Duodenal mucosa (tissue), 2 donors: ENCODE results near the gene SCN8A.
A peak's percentile ranks its signal among the peaks of the same experiment; 100 is the strongest.

Source experiments
- H3K27ac ChIP-seq: one replicate; pipeline ENCODE4 v1.7.0; 2013; ENCODE audit warnings: low read depth, low read length
- H3K27me3 ChIP-seq, 2 donors: one replicate each; pipeline ENCODE4 v1.7.0; 2013; ENCODE audit warnings: low read length in 2 of 2, control low read depth in 1 of 2; ENCODE audit not compliant: insufficient read depth in 2 of 2, control insufficient read depth in 1 of 2
- H3K36me3 ChIP-seq, 2 donors: one replicate each; pipeline ENCODE4 v1.7.0; 2013; ENCODE audit warnings: low read length in 2 of 2, control low read depth in 1 of 2; ENCODE audit not compliant: insufficient read depth in 2 of 2, control insufficient read depth in 1 of 2
- H3K4me1 ChIP-seq, 2 donors: one replicate each; pipeline ENCODE4 v1.7.0; 2013; ENCODE audit warnings: low read length in 2 of 2, control low read depth in 1 of 2; ENCODE audit not compliant: insufficient read depth in 2 of 2, control insufficient read depth in 1 of 2
- H3K4me3 ChIP-seq, 2 donors: one replicate each; pipeline ENCODE4 v1.7.0; 2013; ENCODE audit warnings: low read length in 2 of 2, low read depth in 1 of 2
- H3K9ac ChIP-seq, 2 donors: one replicate each; pipeline ENCODE4 v1.7.0; 2013; ENCODE audit warnings: low read length in 2 of 2, low read depth in 1 of 2
- H3K9me3 ChIP-seq, 2 donors: one replicate each; pipeline ENCODE4 v1.7.0; 2013; ENCODE audit warnings: low read length in 2 of 2, control low read depth in 1 of 2; ENCODE audit not compliant: control insufficient read depth in 1 of 2

Gene SCN8A

GRCh38 chr12:51814311-51815088 lies 223.5 kb downstream of the SCN8A start:
- Histone ChIP-seq H3K4me3 (peak overlapping the region; percentile 40 to 68), H3K9me3 (no peaks in the 10 kb centered on the region), H3K9ac (peak overlapping the region; percentile 52 to 54), H3K27ac (peak overlapping the region; percentile 44), H3K27me3 (peaks cover 4 to 5% of the 10 kb centered on the region in 2 donors), H3K4me1 (peaks cover 5 to 7% of the 10 kb centered on the region in 2 donors), H3K36me3 (no peaks in the 10 kb centered on the region)

GRCh38 chr12:51815571-51815970 lies 224.5 kb downstream of the SCN8A start:
- H3K36me3 ChIP-seq = no peaks in the 10 kb centered on the region
- peaks cover 5 to 7% of the 10 kb centered on the region in 2 donors for H3K4me1 ChIP-seq
- H3K27me3 ChIP-seq = peaks cover 4 to 5% of the 10 kb centered on the region in 2 donors
- H3K4me3 ChIP-seq = peak overlapping the region in 1 of 2 donors; percentile 68
- no peak overlapping the region for H3K9ac ChIP-seq
- no peaks in the 10 kb centered on the region for H3K9me3 ChIP-seq
- H3K27ac ChIP-seq = no peak overlapping the region

- H3K4me3 ChIP-seq = no peak overlapping the region
- H3K9ac ChIP-seq = no peak overlapping the region
- no peaks in the 10 kb centered on the region for H3K9me3 ChIP-seq
- H3K4me1 ChIP-seq = peaks cover 5 to 7% of the 10 kb centered on the region in 2 donors
- H3K27ac ChIP-seq = no peak overlapping the region
- H3K36me3 ChIP-seq = no peaks in the 10 kb centered on the region
- peaks cover 4 to 5% of the 10 kb centered on the region in 2 donors for H3K27me3 ChIP-seq
Observed at GRCh38 chr12:51817027-51817953, 226.3 kb downstream of the SCN8A start.

GRCh38 chr12:51818086-51818485 lies 227.1 kb downstream of the SCN8A start:
- Histone ChIP-seq H3K9me3 (no peaks in the 10 kb centered on the region), H3K27me3 (peaks cover 4 to 5% of the 10 kb centered on the region in 2 donors), H3K36me3 (no peaks in the 10 kb centered on the region), H3K4me3 (no peak overlapping the region), H3K9ac (no peak overlapping the region), H3K27ac (no peak overlapping the region), H3K4me1 (peaks cover 5 to 7% of the 10 kb centered on the region in 2 donors)

GRCh38 chr12:51818566-51819300 lies 227.7 kb downstream of the SCN8A start:
- H3K27ac ChIP-seq = no peak overlapping the region
- H3K36me3 ChIP-seq = no peaks in the 10 kb centered on the region
- no peaks in the 10 kb centered on the region for H3K9me3 ChIP-seq
- no peak overlapping the region for H3K4me3 ChIP-seq
- peaks cover 5 to 7% of the 10 kb centered on the region in 2 donors for H3K4me1 ChIP-seq
- no peak overlapping the region for H3K9ac ChIP-seq
- peaks cover 4 to 5% of the 10 kb centered on the region in 2 donors for H3K27me3 ChIP-seq

- no peak overlapping the region for H3K27ac ChIP-seq
- no peaks in the 10 kb centered on the region for H3K36me3 ChIP-seq
- H3K9me3 ChIP-seq = no peaks in the 10 kb centered on the region
- H3K27me3 ChIP-seq = peaks cover 4 to 5% of the 10 kb centered on the region in 2 donors
- peak overlapping the region in 1 of 2 donors; percentile 53 for H3K4me3 ChIP-seq
- peaks cover 3 to 4% of the 10 kb centered on the region in 2 donors for H3K4me1 ChIP-seq
- no peak overlapping the region for H3K9ac ChIP-seq
Observed at GRCh38 chr12:51819736-51820525, 228.9 kb downstream of the SCN8A start.

- no peak overlapping the region for H3K27ac ChIP-seq
- no peaks in the 10 kb centered on the region for H3K36me3 ChIP-seq
- no peaks in the 10 kb centered on the region for H3K4me1 ChIP-seq
- no peaks in the 10 kb centered on the region for H3K9me3 ChIP-seq
- peak overlapping the region; percentile 35 to 55 for H3K4me3 ChIP-seq
- H3K9ac ChIP-seq = peak overlapping the region in 1 of 2 donors; percentile 38
- peaks cover 4 to 5% of the 10 kb centered on the region in 2 donors for H3K27me3 ChIP-seq
Observed at GRCh38 chr12:51820526-51821439, 229.8 kb downstream of the SCN8A start.

- no peaks in the 10 kb centered on the region for H3K36me3 ChIP-seq
- H3K4me1 ChIP-seq = peaks cover 0 to under 1% of the 10 kb centered on the region in 2 donors
- H3K4me3 ChIP-seq = peak overlapping the region in 1 of 2 donors; percentile 55
- H3K27ac ChIP-seq = no peak overlapping the region
- peak overlapping the region in 1 of 2 donors; percentile 38 for H3K9ac ChIP-seq
- peaks cover 4 to 5% of the 10 kb centered on the region in 2 donors for H3K27me3 ChIP-seq
- no peaks in the 10 kb centered on the region for H3K9me3 ChIP-seq
Observed at GRCh38 chr12:51821440-51822260, 230.6 kb downstream of the SCN8A start.
